HG02759 (cell line): ENCODE results near the gene MT1H.
A peak's percentile ranks its signal among the peaks of the same experiment; 100 is the strongest.

ENCODE experiments used
- ATAC-seq: cut with Tn5 transposase; IDR thresholded peaks from one replicate; pipeline ENCODE4 v1.9.1; 2021; ENCODE audit warnings: mild to moderate bottlenecking, moderate library complexity; ENCODE audit not compliant: unreplicated experiment

The MT1H gene

GRCh38 chr16:56635441-56635967, 34.1 kb upstream of the MT1H start:
- no peak for ATAC-seq

- ATAC-seq = no peak
These were observed 32.8 kb upstream of the MT1H start for GRCh38 chr16:56636616-56637413.

- no peak for ATAC-seq
These were observed 31.5 kb upstream of the MT1H start, which contains the start of gene MT1A for GRCh38 chr16:56637814-56638750. TSS of gene MT1A (plus strand) at chr16:56638666. CDS start at chr16:56638739, 73 bp downstream.

- ATAC-seq = no peak
These were observed 30.6 kb upstream of the MT1H start for GRCh38 chr16:56639045-56639444.

- ATAC-seq = no peak
These were observed 29.5 kb upstream of the MT1H start for GRCh38 chr16:56640076-56640475.

GRCh38 chr16:56641166-56641565, 28.4 kb upstream of the MT1H start:
- no peak for ATAC-seq

GRCh38 chr16:56643080-56643778, 26.4 kb upstream of the MT1H start:
- peak; percentile 94 for ATAC-seq

GRCh38 chr16:56643833-56644232, 25.8 kb upstream of the MT1H start:
- ATAC-seq = no peak

- ATAC-seq = no peak
These were observed 24.3 kb upstream of the MT1H start for GRCh38 chr16:56645311-56645710.

- ATAC-seq = no peak
These were observed 23.8 kb upstream of the MT1H start for GRCh38 chr16:56645838-56646237.

GRCh38 chr16:56647641-56648431, 21.8 kb upstream of the MT1H start:
- no peak for ATAC-seq

GRCh38 chr16:56649271-56649670, 20.3 kb upstream of the MT1H start:
- no peak for ATAC-seq

- ATAC-seq = no peak
These were observed 19.8 kb upstream of the MT1H start for GRCh38 chr16:56649820-56650219.

- no peak for ATAC-seq
These were observed 18.0 kb upstream of the MT1H start, which contains the start of gene MT1B for GRCh38 chr16:56651586-56651985. TSS of gene MT1B (plus strand) at chr16:56651886. CDS start at chr16:56651954, 68 bp downstream.

GRCh38 chr16:56652600-56652999, 17.0 kb upstream of the MT1H start:
- no peak for ATAC-seq

- ATAC-seq = no peak
These were observed 16.4 kb upstream of the MT1H start for GRCh38 chr16:56653218-56653617.

GRCh38 chr16:56657555-56658326, 11.9 kb upstream of the MT1H start, which contains the start of gene MT1F:
TSS of gene MT1F (plus strand) at chr16:56657959. CDS start at chr16:56658059, 100 bp downstream.
- peak; percentile 61 for ATAC-seq

- no peak for ATAC-seq
These were observed 11.2 kb upstream of the MT1H start for GRCh38 chr16:56658327-56658875.
